Right forelimb (tissue), 1 donor: ENCODE results near the gene PDXDC1.
A peak's percentile ranks its signal among the peaks of the same experiment; 100 is the strongest.
"Not testable (repeated sequence)": the region's sequence is repeated elsewhere in the genome, so short reads cannot be mapped to it uniquely, and the experiment has no call there.

Experiments
- DNase-seq: peaks from one replicate; pipeline ENCODE4 v3.0.0-alpha.2; 2018

Gene PDXDC1

GRCh38 chr16:14973785-14974322 lies 972 bp upstream of the PDXDC1 start:
- DNase-seq, result not testable (repeated sequence)

- peak; percentile 64 for DNase-seq
These were observed 533 bp upstream of the PDXDC1 start for GRCh38 chr16:14974331-14974655.

GRCh38 chr16:14975418-14976194 lies 780 bp downstream of the PDXDC1 start:
- DNase-seq, result peak; percentile 57

- not testable (repeated sequence) for DNase-seq
These were observed 2.3 kb downstream of the PDXDC1 start for GRCh38 chr16:14976971-14977736.

- not testable (repeated sequence) for DNase-seq
These were observed 3.5 kb downstream of the PDXDC1 start for GRCh38 chr16:14978281-14978680.

GRCh38 chr16:14978908-14979307 lies 4.1 kb downstream of the PDXDC1 start:
- DNase-seq, result not testable (repeated sequence)

GRCh38 chr16:14981234-14981633 lies 6.4 kb downstream of the PDXDC1 start:
- DNase-seq, result not testable (repeated sequence)

- DNase-seq, result not testable (repeated sequence)
These were observed 7.7 kb downstream of the PDXDC1 start for GRCh38 chr16:14982521-14982920.

- DNase-seq, result not testable (repeated sequence)
These were observed 13.3 kb downstream of the PDXDC1 start for GRCh38 chr16:14988092-14988491.

- DNase-seq, result peak; percentile 45
These were observed 13.9 kb downstream of the PDXDC1 start for GRCh38 chr16:14988661-14989191.

GRCh38 chr16:14989291-14990281 lies 14.8 kb downstream of the PDXDC1 start:
- peak; percentile 48 for DNase-seq

GRCh38 chr16:14993277-14994151 lies 18.7 kb downstream of the PDXDC1 start:
- not testable (repeated sequence) for DNase-seq

GRCh38 chr16:14996702-14997101 lies 21.9 kb downstream of the PDXDC1 start:
- not testable (repeated sequence) for DNase-seq

GRCh38 chr16:14998300-14998699 lies 23.5 kb downstream of the PDXDC1 start:
- not testable (repeated sequence) for DNase-seq

GRCh38 chr16:14999845-15000244 lies 25.0 kb downstream of the PDXDC1 start:
- not testable (repeated sequence) for DNase-seq

GRCh38 chr16:15002448-15002847 lies 27.6 kb downstream of the PDXDC1 start:
- not testable (repeated sequence) for DNase-seq

GRCh38 chr16:15005357-15006132 lies 30.7 kb downstream of the PDXDC1 start:
- DNase-seq, result not testable (repeated sequence)

GRCh38 chr16:15008647-15009046 lies 33.8 kb downstream of the PDXDC1 start:
- DNase-seq, result not testable (repeated sequence)

- DNase-seq, result not testable (repeated sequence)
These were observed 38.1 kb downstream of the PDXDC1 start for GRCh38 chr16:15012941-15013340.

GRCh38 chr16:15015671-15016070 lies 40.8 kb downstream of the PDXDC1 start:
- not testable (repeated sequence) for DNase-seq
